HG02973 (cell line): ENCODE results near the gene HAT1.
"Not testable (repeated sequence)": the region's sequence is repeated elsewhere in the genome, so short reads cannot be mapped to it uniquely, and the experiment has no call there.

Experiments
- ATAC-seq: cut with Tn5 transposase; IDR thresholded peaks from one replicate; pipeline ENCODE4 v1.9.1; 2021; ENCODE audit warnings: moderate library complexity; ENCODE audit not compliant: unreplicated experiment

HAT1 gene

DNA sequence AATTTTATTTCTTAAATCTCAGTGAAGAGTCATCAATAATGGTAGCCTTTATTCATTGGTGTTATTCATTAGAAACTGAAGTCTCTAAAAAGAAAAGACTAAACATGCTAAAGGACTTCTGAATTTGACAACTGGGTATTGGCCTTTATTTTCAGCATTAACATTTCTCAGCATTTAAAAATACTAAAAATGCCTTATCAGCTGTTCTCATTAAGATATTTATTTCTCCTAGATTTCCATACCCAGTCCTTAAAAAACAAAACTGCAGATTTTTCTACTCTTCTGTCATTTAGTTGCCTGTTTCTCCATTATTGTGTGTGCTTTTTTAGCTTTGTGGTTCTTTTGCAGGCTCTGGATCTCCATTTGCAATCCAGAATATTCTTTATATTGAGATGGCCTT is 46.2 kb downstream of the HAT1 start:
- no peak for ATAC-seq

DNA sequence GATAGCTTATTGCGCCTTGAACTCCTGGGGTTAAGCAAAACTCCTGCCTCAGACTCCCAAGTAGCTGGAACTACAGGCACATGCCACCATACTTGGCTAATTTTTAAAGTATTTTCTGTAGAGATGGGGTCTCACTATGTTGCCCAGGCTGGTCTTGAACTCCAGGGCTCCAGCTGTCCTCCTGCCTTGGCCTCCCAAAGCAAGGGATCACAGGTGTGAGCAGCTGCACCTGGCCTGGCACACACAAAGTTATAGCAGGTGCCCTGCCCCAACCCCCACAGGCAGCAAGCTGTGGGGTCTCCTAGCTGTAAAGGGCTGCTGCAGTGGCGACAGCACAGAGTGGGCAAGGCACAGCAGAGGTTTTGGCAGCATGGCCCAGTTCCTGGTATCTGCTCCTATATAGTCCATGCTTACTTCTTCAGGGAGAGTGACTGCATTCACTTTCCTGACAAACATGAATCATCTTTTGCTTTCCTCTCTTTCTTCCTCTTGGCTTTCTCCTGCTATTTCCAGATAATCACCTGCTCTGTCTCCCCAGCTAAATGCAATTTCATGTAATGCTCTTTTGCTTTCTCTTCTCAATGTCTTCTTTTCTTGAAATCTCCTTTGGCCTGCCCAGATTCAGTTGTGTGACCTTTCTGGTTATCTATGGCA is 50.2 kb downstream of the HAT1 start:
- ATAC-seq: no peak

DNA sequence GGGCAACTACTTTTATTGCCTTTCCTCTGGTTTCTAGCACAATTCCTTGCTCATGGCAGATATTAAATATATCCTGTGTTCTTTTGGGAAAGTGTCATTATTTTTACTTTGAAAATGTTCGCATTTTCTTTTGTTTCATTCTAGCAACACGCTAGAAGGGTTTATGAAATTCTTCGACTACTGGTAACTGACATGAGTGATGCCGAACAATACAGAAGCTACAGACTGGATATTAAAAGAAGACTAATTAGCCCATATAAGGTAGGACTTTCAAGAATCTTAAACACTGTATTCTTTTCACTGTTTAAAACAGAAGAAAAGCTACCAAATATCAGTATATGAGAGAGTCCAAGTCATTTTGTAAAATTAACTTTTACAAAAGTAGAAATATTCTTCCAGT is 56.8 kb downstream of the HAT1 start:
- no peak for ATAC-seq

DNA sequence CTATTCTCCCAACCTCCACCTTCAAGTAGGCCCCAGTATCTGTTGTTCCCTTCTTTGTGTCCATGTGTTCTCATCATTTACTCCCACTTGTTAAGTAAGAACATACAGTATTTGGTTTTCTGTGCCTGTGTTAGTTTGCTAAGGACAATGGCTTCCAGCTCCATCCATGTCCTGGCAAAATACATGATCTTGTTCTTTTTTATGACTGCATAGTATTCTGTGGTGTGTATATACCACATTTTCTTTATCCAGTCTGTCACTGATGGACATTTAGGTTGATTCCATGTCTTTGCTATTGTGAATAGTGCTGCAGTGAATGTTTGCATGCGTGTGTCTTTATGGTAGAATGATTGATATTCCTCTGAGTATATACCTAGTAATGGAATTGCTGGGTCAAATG is 61.7 kb downstream of the HAT1 start:
- not testable (repeated sequence) for ATAC-seq

DNA sequence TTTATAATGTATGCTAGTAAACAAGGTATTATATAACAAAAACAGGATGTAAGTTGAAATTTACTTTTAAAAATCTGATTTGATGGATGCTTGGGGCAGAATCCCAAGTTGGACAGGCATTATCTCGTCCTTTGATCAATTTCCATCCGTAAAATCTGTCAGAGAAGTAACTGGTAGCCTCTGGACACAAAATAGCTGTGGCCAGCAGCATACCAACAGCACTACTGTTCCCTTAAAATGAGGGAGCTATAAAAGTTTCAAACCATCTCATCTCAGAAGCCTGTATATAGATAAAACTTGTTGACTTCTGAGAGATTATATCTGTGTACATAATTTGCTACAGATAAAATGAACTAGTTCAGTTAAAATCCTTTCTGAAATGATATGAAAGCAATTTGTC is 62.8 kb downstream of the HAT1 start:
- no peak for ATAC-seq

DNA sequence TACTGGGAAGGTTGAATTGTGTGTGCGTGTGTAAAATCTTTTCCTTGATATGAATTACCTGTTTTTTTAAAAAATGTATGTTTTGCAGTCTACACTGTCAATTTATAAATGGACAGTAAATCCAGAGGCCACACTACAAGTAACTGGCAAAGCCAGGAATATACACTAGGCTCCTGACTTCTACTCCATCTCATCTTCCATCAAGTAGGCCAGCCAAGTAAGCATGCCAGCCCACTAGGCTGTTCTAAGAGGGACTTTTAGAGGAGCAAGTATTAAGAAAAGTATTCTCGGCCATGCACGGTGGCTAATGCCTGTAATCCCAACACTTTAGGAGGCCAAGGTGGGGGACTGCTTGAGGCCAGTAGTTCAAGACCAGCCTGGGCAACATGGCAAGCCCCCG is 64.5 kb downstream of the HAT1 start:
- no peak for ATAC-seq

DNA sequence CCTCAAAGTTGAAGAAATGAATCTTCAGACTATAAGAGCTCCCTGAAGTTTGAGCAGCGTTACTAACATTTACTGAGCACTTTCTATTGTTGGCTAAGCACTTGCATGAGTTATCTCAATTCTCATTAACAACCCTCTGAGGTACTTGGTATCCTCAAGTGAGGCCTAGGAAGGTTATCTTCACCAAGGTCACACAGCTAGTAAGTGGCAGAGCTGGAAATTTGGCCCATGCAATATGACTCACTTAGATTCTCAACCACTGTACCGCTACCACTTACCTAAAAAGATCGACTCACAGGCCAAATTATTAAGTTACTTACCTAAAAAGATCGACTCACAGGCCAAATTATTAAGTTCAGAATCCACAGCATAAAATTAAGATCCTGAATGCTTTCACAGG is 68.8 kb downstream of the HAT1 start:
- no peak for ATAC-seq

DNA sequence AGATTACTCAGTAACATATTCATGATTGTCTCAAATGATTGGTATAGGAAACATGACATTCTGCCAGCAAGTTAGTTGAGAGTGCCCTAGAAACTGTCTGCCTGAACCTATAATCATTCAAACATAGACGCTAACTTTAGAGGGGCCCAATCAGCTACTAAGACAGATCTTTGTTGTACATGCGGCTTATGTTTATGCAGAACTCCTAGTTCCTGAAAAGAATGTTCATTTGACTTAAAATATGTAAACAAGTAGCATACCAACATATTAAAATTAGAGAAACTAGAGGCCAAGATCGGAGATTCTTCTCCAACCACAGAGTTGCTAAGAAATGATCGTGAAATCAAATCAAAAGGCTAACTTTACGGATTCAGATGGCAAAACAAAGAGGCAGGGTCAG is 73.3 kb downstream of the HAT1 start:
- no peak for ATAC-seq

DNA sequence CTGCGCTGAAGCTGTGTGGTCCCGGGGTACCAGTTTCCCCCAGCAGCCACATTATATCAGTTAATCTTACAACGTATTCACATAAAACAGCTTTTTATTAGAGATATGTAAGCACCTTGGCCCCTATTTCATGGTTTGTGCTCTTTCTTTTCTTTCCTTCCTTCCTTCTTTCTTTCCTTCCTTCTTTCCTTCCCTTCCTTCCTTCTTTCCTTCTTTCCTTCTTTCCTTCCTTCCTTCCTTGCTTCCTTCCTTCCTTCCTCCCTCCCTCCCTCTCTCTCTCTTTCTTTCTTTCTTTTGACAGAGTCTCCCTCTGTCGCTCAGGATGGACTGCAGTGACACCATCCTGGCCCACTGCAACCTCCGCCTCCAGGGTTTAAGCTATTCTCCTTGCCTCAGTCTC is 73.8 kb downstream of the HAT1 start:
- ATAC-seq: no peak

DNA sequence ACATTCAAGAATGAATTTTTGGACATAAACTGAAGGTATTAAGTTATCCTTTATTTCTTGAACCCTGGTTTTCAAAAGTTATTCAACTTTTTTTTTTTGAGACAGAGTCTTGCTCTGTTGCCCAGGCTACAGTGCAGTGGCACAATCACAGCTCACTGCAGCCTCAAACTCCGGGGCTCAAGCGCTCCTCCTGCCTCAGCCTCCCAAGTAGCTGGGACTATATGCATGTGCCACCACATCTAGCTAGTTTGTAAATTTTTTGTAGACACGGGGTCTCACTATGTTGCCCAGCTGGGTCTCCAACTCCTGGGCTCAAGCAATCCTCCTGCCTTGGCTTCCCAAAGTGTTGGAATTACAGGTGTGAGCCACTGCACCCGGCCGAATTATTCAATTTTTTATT is 74.8 kb downstream of the HAT1 start:
- ATAC-seq: not testable (repeated sequence)

DNA sequence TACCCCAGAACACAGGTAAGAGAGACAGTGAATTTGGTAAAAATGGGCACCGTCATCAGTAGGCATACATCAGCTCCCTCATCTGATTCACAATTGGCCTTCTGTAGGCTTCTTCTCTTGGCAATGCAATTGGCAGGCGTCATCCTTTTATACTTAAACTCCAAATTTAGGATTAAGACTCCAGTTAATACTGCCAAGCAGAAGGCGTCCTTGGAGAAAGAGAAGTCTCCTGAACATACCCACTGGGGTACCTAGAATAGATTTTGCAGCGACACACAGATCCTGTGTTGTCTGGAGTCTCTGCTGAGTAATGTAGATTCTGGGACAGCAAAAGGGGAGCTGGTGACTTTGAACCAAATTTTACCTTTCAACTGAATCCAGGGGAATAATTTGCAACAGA is 76.9 kb downstream of the HAT1 start:
- no peak for ATAC-seq

DNA sequence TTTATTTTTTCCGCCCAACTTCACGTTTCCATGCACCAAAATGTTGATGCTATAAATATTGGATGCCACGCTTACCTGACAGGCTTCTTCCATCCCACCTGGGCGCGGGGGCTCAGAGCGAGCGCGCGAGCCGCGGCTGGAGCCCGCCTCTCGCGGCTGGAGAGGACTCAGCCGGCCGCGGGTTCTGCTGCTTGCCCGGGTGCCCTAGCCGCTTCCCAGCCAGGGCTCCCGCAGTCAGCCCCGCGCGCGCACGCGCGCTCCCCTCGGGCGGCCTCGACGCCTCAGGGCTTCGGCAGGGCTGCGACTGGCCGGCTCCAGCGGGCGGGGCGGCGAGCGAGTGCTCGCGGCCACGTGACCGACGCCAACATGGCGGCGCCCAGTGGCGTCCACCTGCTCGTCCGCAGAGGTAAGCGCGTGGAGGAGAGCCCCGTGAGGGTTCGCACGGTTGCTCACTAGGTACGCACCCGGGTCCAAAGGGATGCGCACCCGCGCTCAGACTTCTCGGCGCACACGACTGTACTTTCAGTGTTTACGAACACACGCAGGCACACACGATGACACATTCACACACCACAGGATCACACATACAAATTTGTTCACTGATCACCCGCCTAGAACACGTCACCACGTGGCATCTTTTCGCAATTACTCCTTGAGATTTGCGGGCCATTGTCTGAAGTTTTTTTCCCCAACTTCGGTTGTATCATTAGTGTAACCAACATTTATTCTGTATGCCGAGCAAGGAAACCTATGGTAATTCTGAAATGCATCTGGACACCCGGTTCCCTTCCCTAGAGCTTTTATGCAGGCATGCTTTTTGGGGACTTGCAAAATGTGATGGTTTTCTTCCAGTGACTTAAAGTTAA is 77.6 kb downstream of the HAT1 start, which contains the start of gene METAP1D:
METAP1D (plus strand) TSS at position 350 of the 866 bp plus-strand sequence; CDS start at position 367, 17 bp downstream.
- ATAC-seq: peak; percentile 95

DNA sequence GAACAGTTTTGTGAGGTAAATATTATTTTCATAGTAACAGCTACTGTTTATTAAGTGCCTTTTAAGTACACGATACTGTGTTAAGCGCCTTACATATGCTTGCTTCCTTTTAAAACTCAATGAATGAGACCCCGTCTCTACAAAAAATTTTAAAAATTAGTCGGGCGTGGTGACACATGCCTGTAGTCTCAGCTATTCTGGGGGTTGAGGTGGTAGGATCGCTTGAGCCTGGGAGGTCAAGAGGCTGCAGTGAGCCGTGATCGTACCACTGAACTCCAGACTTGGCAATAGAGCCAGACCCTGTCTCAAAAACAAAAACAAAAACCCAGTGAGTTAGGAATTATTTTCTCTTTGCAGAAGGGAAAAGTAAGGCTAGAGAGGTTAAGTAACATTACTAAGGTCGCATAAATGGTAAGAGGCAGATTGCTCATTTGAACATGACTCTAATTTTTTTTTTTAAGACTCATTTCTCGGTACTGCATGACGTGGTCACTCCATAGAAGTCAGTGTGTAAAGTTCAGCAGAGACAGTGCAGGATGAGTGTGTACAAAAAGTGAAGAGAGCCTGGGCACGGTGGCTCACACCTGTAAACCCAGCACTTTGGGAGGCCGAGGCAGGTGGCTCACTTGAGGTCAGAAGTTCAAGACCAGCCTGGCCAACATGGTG is 78.6 kb downstream of the HAT1 start:
- ATAC-seq: no peak

DNA sequence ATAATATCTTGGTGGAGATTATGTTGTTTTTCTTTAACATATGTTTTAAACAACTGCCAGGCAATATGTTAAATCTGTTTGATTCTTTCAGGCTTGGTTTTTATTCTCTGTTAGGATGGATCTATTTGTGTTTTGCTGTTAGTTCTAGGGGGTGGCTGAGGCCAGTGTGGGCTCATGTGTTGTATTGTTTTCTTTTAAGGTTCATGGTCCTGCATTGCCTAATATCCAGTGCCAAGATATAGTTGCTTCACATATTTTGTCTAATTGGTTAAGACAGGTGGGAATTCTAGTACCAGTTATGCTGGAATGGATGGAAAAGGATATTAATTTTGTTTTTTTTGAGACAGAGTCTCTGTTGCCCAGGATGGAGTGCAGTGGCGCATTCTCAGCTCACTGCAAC is 85.1 kb downstream of the HAT1 start:
- no peak for ATAC-seq

DNA sequence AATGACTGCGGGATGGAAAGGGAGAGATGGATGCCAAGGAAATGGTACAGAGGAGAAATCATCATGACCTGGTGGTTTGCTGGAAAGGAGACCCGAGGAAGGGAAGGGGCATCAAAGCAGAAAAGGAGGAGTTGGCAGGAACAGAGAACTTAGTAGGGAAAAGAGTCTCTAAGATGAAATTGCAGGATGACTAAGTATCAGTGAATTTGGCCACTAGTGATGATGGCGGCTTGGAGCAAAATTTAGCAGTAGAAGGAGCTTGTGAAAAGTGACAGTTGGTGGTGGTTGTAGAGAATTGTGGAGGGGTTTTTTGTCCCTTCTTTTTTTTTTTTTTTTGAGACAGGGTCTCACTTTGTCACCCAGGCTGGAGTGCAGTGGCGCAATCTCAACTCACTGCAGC is 87.6 kb downstream of the HAT1 start:
- ATAC-seq: no peak

DNA sequence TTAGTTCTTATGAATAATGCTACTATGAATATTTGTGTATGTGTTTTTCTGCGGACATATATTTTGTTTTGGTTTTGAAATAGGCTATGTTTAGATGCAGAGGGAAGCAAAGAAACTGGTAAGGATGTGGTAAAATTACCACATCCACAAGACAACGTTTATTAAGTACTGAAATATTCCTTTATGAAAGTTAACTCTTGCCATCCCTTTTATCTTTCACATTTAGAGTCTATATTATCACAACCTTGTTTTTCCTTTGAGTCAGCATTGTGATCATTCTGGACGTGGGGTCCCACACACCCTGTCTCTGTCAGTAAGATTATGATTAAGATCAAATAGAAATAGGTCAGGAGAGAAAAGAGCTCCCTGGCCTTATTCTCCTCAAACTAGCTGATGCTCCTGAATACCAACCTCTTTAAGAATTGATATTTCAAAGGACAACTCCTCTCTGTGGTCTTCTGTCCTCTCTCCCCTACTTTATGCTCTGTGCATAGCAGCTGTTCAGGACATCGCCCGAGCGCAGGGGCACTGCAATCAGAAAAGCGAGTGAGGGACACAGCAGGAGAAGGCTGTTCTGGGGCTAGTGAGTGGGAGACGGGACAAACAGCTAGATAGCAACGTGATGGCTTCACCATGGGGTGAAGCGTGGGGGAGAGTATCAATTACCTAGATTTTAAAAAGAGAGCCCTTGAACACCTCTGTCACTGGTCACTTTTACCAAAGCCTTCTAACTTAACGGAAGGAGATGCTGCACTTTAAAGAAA is 89.7 kb downstream of the HAT1 start:
- ATAC-seq: no peak

DNA sequence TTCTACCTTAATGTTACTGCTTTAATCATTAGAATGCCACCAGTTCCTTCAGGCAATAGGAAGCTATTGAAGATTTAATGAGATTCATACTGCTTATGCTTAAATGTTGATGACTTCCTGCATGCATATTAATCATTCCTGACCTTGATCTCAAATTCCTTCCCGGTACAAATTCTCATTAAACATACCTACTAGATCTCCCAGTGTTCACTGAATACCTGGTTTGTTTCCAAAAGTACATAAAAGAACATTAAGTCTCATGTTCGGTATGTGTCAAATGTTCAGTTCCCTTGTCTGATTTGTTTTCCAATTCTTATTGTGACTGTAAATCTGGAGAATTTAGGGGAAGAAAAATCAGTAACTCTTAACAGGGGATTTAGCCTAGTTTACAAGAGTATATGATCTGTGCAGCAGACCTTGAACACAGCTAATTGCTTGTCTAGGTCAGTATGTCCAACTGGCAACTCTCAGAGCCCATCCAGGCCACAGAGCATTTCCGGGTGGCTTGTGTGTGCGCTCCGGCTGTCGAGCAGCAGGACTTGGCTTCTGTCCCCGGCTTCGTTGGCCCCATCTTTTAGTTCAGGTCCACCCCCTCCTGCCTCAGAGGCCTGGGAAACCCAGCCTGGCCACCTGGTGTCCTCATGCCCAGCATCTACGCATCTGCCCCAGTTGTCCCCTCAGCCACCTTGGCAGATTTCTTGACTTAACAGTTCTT is 90.6 kb downstream of the HAT1 start:
- no peak for ATAC-seq

DNA sequence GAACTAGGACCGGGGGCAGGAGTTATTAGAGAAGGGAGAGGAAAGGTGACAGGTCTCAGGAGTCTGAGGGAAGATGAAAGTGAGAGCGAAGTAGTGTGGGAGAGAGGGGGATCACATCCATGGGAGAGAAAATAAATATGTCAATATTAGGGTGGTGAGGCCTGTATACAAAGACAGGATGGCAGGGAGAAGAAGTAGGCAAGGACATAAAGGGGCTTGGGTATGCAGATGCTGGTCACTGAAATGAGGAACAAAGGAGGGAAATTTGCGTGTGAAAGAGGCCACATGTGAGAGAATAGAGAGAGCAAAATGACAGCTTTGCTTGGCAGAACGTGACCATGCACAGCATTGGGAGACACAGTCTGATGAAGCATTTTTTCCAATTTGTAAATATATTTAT is 91.1 kb downstream of the HAT1 start:
- ATAC-seq: peak; percentile 63

DNA sequence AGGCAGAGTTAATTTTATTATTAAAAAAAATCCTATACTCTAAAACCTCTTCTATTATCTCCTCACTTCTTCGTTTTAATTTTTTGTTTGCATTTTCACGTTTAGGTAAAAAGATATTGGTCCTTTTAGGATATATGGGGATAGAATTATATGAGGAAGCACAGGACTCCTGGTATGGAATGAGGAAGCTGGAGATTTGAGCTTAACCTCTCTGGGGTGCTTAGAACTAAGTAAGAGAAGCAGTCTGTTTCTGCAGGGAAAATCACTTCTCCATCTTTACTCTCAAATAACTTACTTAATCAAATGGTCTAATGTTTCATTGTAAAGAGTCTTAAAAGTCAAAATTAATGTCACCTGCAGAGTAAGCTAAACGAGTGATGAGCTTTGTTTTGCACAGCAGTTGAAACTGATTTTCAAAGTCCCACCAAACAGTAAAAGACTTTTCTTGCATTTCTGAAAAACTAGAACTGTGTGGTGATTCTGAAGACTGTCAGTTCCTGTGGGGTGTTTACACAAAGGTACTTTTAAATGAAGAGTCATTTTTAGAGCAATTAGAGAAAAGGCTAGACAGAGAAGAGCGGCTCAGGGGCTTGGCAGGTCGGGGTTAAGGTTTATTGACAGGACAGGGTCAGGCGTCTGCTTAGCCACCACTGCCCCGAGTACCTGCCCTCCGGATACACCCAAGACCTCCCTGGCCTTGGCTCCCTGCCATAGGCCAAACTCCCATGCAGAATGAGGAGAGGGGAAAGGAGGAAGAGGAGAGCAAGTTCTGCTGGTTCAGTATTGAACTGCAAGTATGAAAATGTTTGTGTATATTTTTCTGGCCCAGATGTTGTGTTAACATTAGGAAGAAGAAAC is 99.0 kb downstream of the HAT1 start:
- no peak for ATAC-seq

DNA sequence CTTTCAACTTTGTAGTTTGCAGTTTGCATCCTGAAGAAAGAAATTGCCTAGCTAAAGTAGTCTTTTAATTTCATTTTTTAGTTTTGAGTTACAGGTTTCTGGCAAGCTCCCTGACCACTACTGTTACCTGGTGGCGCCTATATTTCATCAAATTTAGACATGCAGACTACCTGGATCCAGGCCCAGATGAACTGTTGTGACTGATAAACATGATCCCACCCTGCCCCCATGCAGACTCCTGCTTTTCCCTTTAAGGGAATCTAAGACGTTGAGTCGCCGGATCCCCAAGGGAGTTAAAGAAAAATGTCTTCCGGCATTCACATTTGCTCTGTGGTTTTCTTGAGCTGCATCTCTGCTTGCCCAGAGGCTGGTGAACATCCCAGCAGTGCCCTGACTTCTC is 99.7 kb downstream of the HAT1 start:
- ATAC-seq: no peak
